Trophoblast cell (in vitro differentiated cells and primary cell): ENCODE data around the gene MEG3.

Source experiments
- DNase-seq, 2 donors: peaks; one replicate each; pipeline ENCODE4 v3.0.0-alpha.2; 2016
- H2AFZ ChIP-seq: 2 replicates; pipeline ENCODE4 v1.6.1; 2013; ENCODE audit warnings: low read length, moderate library complexity, mild to moderate bottlenecking; ENCODE audit not compliant: insufficient read depth, poor library complexity
- H2AK5ac ChIP-seq: 2 replicates; pipeline ENCODE4 v1.6.1; 2013; ENCODE audit warnings: mild to moderate bottlenecking, low read length
- H2BK120ac ChIP-seq: 2 replicates; pipeline ENCODE4 v1.6.1; 2013; ENCODE audit warnings: low read length, mild to moderate bottlenecking, moderate library complexity; ENCODE audit not compliant: insufficient read depth, poor library complexity
- H2BK12ac ChIP-seq: 2 replicates; pipeline ENCODE4 v1.6.1; 2013; ENCODE audit warnings: mild to moderate bottlenecking, low read length, moderate library complexity
- H2BK5ac ChIP-seq: 2 replicates; pipeline ENCODE4 v1.6.1; 2013; ENCODE audit warnings: low read length, low read depth, moderate library complexity, mild to moderate bottlenecking; ENCODE audit not compliant: poor library complexity
- H3K14ac ChIP-seq: 2 replicates; pipeline ENCODE4 v1.6.1; 2013; ENCODE audit warnings: mild to moderate bottlenecking, low read length
- H3K18ac ChIP-seq: 2 replicates; pipeline ENCODE4 v1.6.1; 2013; ENCODE audit warnings: mild to moderate bottlenecking, low read length
- H3K23ac ChIP-seq: 2 replicates; pipeline ENCODE4 v1.6.1; 2013; ENCODE audit warnings: low read length
- H3K27ac ChIP-seq: 2 replicates; pipeline ENCODE4 v1.5.1; 2013; ENCODE audit warnings: low read depth, mild to moderate bottlenecking, inconsistent platforms, low read length, moderate library complexity
- H3K27me3 ChIP-seq: 2 replicates; pipeline ENCODE4 v1.6.1; 2013; ENCODE audit warnings: inconsistent platforms, mild to moderate bottlenecking, low read length, moderate library complexity; ENCODE audit not compliant: insufficient read depth
- H3K36me3 ChIP-seq, 2 experiments: 1 replicate in 1 of 2; 2 replicates in 1 of 2; pipeline ENCODE4 v1.6.1; 2013; ENCODE audit warnings: low read length in 2 of 2, mild to moderate bottlenecking in 2 of 2, moderate library complexity in 1 of 2; ENCODE audit not compliant: insufficient read depth in 2 of 2, control insufficient read depth in 1 of 2
- H3K4ac ChIP-seq: 2 replicates; pipeline ENCODE4 v1.6.1; 2013; ENCODE audit warnings: low read depth, mild to moderate bottlenecking, low read length, moderate library complexity
- H3K4me1 ChIP-seq, 2 experiments: 1 replicate in 1 of 2; 2 replicates in 1 of 2; pipeline ENCODE4 v1.6.1; 2013; ENCODE audit warnings: low read length in 2 of 2, mild to moderate bottlenecking in 2 of 2, moderate library complexity in 1 of 2; ENCODE audit not compliant: insufficient read depth in 2 of 2, control insufficient read depth in 1 of 2
- H3K4me2 ChIP-seq: 2 replicates; pipeline ENCODE4 v1.6.1; 2013; ENCODE audit warnings: inconsistent platforms, mild to moderate bottlenecking, low read length, moderate library complexity
- H3K4me3 ChIP-seq: 2 replicates; pipeline ENCODE4 v1.5.1; 2013; ENCODE audit warnings: mild to moderate bottlenecking, low read depth, low read length, inconsistent platforms
- H3K79me1 ChIP-seq: one replicate; pipeline ENCODE4 v1.6.1; 2013; ENCODE audit warnings: low read length
- H3K79me2 ChIP-seq: 2 replicates; pipeline ENCODE4 v1.6.1; 2013; ENCODE audit warnings: low read length, mild to moderate bottlenecking; ENCODE audit not compliant: control insufficient read depth, insufficient read depth, poor library complexity
- H3K9ac ChIP-seq: 2 replicates; pipeline ENCODE4 v1.6.1; 2013; ENCODE audit warnings: mild to moderate bottlenecking, low read length
- H3K9me3 ChIP-seq: 2 replicates; pipeline ENCODE4 v1.6.1; 2013; ENCODE audit warnings: low read depth, mild to moderate bottlenecking, control low read depth, inconsistent platforms, low read length; ENCODE audit not compliant: insufficient read depth
- H4K12ac ChIP-seq: 2 replicates; pipeline ENCODE4 v1.6.1; 2013; ENCODE audit warnings: low read depth, mild to moderate bottlenecking, low read length, moderate library complexity
- H4K8ac ChIP-seq: 2 replicates; pipeline ENCODE4 v1.6.1; 2013; ENCODE audit warnings: low read depth, mild to moderate bottlenecking, low read length, moderate library complexity
- H4K91ac ChIP-seq: one replicate; pipeline ENCODE4 v1.6.1; 2013; ENCODE audit warnings: low read depth, mild to moderate bottlenecking, low read length, moderate library complexity
- WGBS: extraction: QIAGEN DNeasy Blood & Tissue Kit; methylation state at CpG from one replicate; pipeline ENCODE4 v1.1.7; 2013; ENCODE audit warnings: missing lambda C conversion rate; ENCODE audit not compliant: insufficient read length, insufficient coverage; ENCODE audit errors: extremely low coverage; 5-methylcytosine and 5-hydroxymethylcytosine counted together

The MEG3 gene

DNA sequence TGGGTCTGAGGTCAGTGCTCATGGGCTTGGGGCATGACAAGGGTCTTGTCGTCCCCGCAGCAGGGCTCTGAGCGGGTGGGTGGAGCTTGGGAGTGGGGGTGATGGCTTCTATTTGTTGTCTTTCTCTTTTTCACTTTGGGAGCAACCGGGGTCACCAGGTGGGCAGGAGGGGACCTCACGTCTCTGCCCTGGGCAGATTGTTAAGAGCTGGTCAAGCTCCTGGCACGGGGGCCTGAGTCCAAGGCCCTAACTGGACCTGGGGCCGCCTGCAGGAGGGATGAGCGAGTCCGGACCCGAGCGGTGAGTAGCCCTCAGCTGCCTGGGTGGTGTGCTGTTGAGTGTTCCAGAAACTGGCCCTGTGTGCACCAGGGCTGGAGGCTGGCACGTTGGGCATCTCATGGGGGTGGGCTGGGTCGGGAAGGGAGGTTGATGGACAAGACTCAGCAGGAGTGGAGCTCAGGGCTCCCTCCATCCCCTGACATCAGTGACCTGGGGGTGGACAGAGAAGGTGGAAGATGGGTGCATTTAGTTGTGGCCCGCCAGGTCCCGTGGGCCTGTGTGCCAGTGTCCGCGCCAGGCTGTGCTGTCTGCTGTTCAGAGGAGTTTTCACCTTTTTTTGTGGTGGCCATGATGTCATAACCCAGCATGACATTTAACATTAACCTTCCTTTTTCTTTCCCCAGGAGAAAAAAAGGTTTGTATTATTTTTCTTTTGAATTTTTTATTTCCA, 50.1 kb downstream of the MEG3 start:
- H2BK120ac ChIP-seq: no peak overlapping the region
- no peak overlapping the region for H3K23ac ChIP-seq
- H3K18ac ChIP-seq: no peak overlapping the region
- no peaks in the 10 kb centered on the region for H3K79me2 ChIP-seq
- no peak overlapping the region for H2BK5ac ChIP-seq
- no peak overlapping the region for H4K12ac ChIP-seq
- H3K27me3 ChIP-seq: no peaks in the 10 kb centered on the region
- H3K4ac ChIP-seq: no peak overlapping the region
- no peak overlapping the region for H2AK5ac ChIP-seq
- no peaks in the 10 kb centered on the region for H3K36me3 ChIP-seq
- H3K9me3 ChIP-seq: peaks cover 14% of the 10 kb centered on the region
- no peak overlapping the region for H3K4me2 ChIP-seq
- no peak overlapping the region for H3K14ac ChIP-seq
- H2BK12ac ChIP-seq: no peak overlapping the region
- no peaks in the 10 kb centered on the region for H3K79me1 ChIP-seq
- no peak overlapping the region for H3K4me3 ChIP-seq
- H2AFZ ChIP-seq: no peak overlapping the region
- no peak overlapping the region for H4K91ac ChIP-seq
- no peak for DNase-seq
- H3K9ac ChIP-seq: no peak overlapping the region
- WGBS: no CpG with 5 or more reads among the region's 17 CpGs
- H4K8ac ChIP-seq: no peak overlapping the region
- no peak overlapping the region for H3K27ac ChIP-seq
- no peaks in the 10 kb centered on the region for H3K4me1 ChIP-seq

DNA sequence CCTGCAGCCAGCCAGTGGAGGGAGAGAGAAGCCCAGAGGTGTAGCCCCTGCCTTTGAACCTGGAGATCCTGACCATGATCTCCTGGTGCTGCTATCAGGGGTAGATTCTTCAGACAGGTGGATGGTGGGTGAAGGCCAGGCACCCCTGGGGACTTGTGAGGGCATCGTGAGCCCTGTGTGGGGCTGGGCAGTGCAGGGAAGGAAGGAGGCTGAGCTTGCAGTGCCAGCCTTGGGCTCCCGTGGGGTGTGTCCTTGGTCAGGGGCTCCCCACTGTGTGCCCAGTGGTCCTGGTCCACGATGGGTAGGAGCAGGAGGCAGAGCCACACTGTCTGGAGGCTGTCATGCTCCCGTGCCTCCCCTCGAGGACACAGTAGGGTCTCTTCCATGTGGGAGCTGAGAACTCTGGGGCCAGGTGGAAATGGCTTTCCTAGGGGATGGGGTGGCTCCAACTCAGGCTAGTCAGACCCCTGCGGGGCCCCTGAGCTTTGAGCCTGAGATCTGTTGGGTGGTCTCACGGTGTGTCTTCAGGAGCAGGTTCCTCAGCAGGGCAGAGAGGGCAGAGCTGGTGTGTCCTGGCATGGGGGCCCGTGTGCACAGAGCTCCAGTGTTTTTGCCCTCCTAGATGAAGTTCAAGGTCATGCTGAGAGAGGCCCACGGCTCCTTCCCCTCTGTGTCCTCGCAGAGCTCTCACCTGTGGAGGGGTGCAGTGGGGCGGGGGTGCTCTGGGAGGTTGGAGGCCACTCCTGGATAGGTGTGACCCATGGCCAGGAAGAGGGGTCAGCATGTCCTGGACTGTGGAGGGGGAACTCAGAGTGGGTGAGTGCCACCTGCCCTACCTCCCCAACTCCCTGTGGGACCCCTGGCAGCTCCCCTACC, 52.6 kb downstream of the MEG3 start:
- Histone ChIP-seq H3K27me3 (no peaks in the 10 kb centered on the region), H3K4me2 (no peak overlapping the region), H4K8ac (no peak overlapping the region), H2AFZ (no peak overlapping the region), H3K27ac (no peak overlapping the region), H2AK5ac (no peak overlapping the region), H3K4ac (no peak overlapping the region), H2BK5ac (no peak overlapping the region), H3K18ac (no peak overlapping the region), H4K12ac (no peak overlapping the region), H3K79me1 (no peaks in the 10 kb centered on the region), H4K91ac (no peak overlapping the region), H3K79me2 (no peaks in the 10 kb centered on the region), H3K14ac (no peak overlapping the region), H2BK120ac (no peak overlapping the region), H3K4me1 (no peaks in the 10 kb centered on the region), H3K4me3 (no peak overlapping the region), H3K9me3 (peaks cover 15% of the 10 kb centered on the region), H2BK12ac (no peak overlapping the region), H3K9ac (no peak overlapping the region), H3K36me3 (no peaks in the 10 kb centered on the region), H3K23ac (no peak overlapping the region)
- no peak for DNase-seq
- WGBS: no CpG with 5 or more reads among the region's 11 CpGs

DNA sequence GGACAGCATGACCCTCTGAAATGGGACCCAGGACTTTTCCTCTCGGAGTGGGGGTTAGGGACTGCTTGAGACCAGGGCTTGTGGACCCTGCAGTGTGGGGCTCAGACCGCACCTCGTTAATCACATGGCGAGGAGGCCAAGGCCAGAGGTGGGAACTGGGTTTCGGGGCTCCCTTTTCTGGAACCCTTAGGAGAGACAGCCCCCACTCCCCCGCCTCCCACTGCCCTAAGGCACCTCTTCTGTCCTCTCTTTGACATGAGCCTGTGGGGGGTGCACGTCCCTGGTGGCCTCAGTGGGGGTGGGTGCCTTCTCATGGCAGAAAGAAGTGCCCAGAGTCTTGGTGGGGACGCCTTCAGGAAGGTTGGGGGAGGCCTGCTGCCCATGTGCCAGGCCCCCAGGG, 53.3 kb downstream of the MEG3 start:
- no peaks in the 10 kb centered on the region for H3K4me1 ChIP-seq
- no peak overlapping the region for H3K4me3 ChIP-seq
- no peak overlapping the region for H3K4ac ChIP-seq
- no peak overlapping the region for H4K12ac ChIP-seq
- H3K27ac ChIP-seq: no peak overlapping the region
- H2AK5ac ChIP-seq: no peak overlapping the region
- H2BK5ac ChIP-seq: no peak overlapping the region
- H3K9ac ChIP-seq: no peak overlapping the region
- no peak overlapping the region for H2BK120ac ChIP-seq
- H3K79me1 ChIP-seq: no peaks in the 10 kb centered on the region
- no peaks in the 10 kb centered on the region for H3K27me3 ChIP-seq
- H3K14ac ChIP-seq: no peak overlapping the region
- no peaks in the 10 kb centered on the region for H3K36me3 ChIP-seq
- no peak overlapping the region for H2BK12ac ChIP-seq
- H4K91ac ChIP-seq: no peak overlapping the region
- peaks cover 20% of the 10 kb centered on the region for H3K9me3 ChIP-seq
- H3K23ac ChIP-seq: no peak overlapping the region
- DNase-seq: no peak
- no peaks in the 10 kb centered on the region for H3K79me2 ChIP-seq
- no peak overlapping the region for H3K18ac ChIP-seq
- no CpG with 5 or more reads among the region's 8 CpGs for whole genome bisulfite sequencing
- H4K8ac ChIP-seq: no peak overlapping the region
- no peak overlapping the region for H2AFZ ChIP-seq
- H3K4me2 ChIP-seq: no peak overlapping the region

DNA sequence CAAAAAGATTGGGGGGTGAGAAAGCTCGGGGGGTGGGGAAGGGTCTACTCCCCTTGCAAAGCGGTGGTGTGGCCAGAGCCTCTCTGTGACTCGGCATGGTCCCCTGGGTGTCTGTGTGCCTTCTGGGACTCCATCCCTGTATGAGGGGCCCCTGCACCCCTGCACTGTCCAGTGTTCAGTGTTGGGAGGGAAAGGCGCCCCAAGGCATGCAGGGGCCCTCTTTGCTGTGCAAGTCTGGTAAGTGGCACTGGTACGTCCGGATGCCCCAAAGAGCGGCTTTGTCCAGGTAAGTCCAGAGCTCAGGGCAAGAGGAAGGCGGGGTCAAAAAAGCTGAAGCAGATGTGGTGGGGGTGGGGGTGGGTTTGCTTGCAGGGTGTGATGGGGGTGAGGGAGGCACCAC, 53.9 kb downstream of the MEG3 start:
- no peaks in the 10 kb centered on the region for H3K79me2 ChIP-seq
- H2AK5ac ChIP-seq: no peak overlapping the region
- no peak overlapping the region for H3K4ac ChIP-seq
- H2BK12ac ChIP-seq: no peak overlapping the region
- H2BK120ac ChIP-seq: no peak overlapping the region
- WGBS: no CpG with 5 or more reads among the region's 8 CpGs
- DNase-seq: no peak
- no peak overlapping the region for H3K4me2 ChIP-seq
- H2BK5ac ChIP-seq: no peak overlapping the region
- H4K12ac ChIP-seq: no peak overlapping the region
- no peak overlapping the region for H3K4me3 ChIP-seq
- H3K9me3 ChIP-seq: peaks cover 20% of the 10 kb centered on the region
- H3K27me3 ChIP-seq: no peaks in the 10 kb centered on the region
- no peak overlapping the region for H2AFZ ChIP-seq
- H3K14ac ChIP-seq: no peak overlapping the region
- no peak overlapping the region for H3K27ac ChIP-seq
- H3K36me3 ChIP-seq: no peaks in the 10 kb centered on the region
- no peak overlapping the region for H4K8ac ChIP-seq
- H3K79me1 ChIP-seq: no peaks in the 10 kb centered on the region
- H3K9ac ChIP-seq: no peak overlapping the region
- no peak overlapping the region for H3K18ac ChIP-seq
- H3K4me1 ChIP-seq: no peaks in the 10 kb centered on the region
- H3K23ac ChIP-seq: no peak overlapping the region
- no peak overlapping the region for H4K91ac ChIP-seq
